COLO668 (cell line): Measurements from ENCODE around the gene FGGY.
"Not testable (repeated sequence)": the region's sequence is repeated elsewhere in the genome, so short reads cannot be mapped to it uniquely, and the experiment has no call there.

ENCODE experiments used
- DNase-seq: peaks from one replicate; lab custom pipeline; 2025; ENCODE audit not compliant: unreplicated experiment; lab: John Stamatoyannopoulos, UW

The FGGY gene

GRCh38 chr1:59609245-59609644 lies 312.4 kb downstream of the FGGY start:
- no peak for DNase-seq

DNA sequence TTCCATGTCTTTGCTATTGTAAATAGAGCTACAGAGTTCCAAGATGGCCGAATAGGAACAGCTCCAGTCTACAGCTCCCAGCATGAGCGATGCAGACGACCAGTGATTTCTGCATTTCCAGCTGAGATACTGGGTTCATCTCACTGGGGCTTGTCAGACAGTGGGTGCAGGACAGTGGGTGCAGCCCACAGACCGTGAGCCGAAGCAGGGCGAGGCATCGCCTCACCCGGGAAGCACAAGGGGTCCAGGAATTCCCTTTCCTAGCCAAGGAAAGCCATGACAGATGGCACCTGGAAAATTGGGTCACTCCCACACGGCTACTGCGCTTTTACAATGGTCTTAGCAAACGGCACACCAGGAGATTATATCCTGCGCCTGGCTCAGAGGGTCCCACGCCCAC lies 313.6 kb downstream of the FGGY start:
- not testable (repeated sequence) for DNase-seq

DNA sequence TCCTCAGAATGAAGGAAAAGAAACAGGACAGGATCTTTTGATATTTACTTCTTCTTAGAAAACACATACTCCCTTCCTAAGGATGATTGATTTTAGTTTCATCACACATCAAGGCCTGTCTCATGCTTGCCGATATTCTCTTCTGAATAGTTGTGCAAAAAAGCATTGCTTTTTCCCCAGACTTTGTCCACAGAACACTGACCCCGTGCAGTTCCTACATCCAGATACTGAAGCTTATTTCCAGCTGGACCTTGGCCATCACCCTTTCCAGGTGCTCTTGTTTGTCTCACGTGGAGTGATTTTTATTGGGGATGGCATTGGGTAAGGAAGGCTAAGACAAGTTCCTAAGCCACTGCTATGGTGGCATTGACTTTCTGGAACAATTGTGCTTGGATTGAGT lies 320.5 kb downstream of the FGGY start:
- no peak for DNase-seq

DNA sequence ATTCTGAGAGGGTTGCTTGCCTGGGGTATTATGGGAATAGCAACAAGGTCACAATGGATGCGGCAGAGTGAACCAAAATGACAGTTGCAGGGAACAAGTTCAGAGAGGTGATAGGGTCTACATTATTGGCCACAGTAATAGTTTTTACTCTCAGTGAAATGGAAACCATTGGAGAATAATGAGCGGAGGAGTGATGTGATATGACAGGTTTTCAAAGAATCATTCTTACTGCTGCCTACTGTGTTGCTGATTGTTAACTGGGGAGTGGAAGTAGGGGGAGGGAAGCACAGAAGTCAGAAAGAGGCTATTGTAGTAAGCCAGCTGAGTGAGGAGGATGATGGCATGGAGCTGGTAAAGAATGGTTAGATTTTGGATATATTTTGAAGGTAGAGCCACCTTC lies 322.7 kb downstream of the FGGY start:
- no peak for DNase-seq

- DNase-seq: no peak
Observed at GRCh38 chr1:59625384-59625783, 328.5 kb downstream of the FGGY start.

- no peak for DNase-seq
Observed at GRCh38 chr1:59631561-59632255, 334.8 kb downstream of the FGGY start.

DNA sequence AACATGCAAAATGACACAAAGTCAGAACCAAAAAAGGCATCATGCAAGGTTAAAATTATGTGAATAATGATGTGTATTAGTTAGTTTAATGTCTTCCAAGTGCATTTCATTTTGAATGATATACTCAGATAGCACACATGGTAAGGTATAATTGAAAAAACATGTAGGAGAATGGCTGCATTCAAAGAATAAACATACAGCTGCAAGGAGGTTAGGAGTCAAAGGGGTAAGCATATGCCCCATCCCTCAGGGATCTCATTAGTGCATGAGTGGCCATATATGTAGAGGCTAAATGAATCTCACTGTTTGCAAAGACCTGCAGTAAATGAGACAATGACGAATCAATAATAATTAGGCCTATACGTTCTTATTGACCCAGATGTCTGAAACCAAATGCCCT lies 338.2 kb downstream of the FGGY start:
- no peak for DNase-seq

DNA sequence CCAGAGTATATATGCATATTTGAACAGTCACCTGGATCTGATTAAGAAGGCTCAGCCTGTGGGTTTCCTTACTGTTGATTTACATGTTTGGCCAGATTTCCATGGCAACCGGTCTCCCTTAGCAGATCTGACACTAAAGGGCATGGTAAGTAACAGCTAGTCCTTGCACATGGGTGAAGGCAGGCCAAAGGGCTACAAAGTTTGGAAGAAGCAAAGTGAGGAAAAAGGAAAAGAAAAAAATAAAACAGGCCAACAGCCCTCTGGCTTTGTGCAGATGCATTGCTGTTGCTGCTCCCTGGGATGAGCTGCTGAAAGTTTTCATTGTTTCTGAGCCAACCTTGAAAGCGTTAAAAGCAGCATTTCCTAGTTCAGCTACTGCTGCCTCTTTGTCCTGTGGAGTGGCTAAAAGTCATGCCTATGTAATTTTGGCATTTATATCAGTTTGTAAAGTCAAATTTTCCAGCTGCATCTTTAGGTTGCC lies 341.4 kb downstream of the FGGY start:
- no peak for DNase-seq

GRCh38 chr1:59639266-59639665 lies 342.4 kb downstream of the FGGY start:
- no peak for DNase-seq

GRCh38 chr1:59640851-59641250 lies 344.0 kb downstream of the FGGY start:
- no peak for DNase-seq

DNA sequence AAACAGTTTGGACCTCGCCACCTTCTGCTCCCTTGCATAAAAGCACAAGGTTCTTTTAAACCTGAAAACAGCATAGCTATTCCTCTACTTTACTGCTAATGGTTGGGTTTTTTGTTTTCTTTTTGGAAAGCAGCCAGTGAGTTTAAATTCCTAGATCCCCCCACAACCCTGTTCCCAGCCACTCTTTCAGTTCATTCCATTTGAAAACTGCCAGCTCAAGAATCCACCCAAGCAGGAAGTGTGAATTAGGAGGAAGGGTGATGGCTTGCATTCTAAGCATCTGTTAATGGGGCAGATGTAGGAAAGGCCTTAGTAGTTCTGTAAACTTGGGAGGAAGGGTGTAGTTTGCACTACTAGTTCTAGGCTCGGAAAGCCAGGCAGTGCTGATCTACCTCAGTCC lies 344.9 kb downstream of the FGGY start:
- DNase-seq: no peak

- DNase-seq: no peak
Observed at GRCh38 chr1:59643526-59643925, 346.6 kb downstream of the FGGY start.

DNA sequence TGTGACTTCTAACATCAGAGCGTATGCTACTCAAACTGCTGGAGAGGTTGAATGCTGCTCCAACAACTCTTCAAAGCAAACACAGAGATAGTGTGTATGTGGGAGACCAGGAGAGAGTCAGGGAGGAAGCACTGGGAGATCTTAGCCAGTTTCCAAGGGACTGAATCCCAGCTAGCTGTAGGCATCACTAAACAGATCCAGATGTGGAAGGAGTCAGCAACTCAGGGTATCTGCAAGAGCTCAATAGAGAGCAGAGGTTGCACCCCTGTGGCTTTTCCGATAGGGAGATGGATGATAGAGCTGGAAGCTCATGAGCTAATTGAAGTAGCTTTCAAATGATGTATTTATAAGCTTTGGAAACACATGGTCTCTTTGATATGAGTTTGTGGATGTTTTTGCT lies 349.0 kb downstream of the FGGY start:
- DNase-seq: no peak

DNA sequence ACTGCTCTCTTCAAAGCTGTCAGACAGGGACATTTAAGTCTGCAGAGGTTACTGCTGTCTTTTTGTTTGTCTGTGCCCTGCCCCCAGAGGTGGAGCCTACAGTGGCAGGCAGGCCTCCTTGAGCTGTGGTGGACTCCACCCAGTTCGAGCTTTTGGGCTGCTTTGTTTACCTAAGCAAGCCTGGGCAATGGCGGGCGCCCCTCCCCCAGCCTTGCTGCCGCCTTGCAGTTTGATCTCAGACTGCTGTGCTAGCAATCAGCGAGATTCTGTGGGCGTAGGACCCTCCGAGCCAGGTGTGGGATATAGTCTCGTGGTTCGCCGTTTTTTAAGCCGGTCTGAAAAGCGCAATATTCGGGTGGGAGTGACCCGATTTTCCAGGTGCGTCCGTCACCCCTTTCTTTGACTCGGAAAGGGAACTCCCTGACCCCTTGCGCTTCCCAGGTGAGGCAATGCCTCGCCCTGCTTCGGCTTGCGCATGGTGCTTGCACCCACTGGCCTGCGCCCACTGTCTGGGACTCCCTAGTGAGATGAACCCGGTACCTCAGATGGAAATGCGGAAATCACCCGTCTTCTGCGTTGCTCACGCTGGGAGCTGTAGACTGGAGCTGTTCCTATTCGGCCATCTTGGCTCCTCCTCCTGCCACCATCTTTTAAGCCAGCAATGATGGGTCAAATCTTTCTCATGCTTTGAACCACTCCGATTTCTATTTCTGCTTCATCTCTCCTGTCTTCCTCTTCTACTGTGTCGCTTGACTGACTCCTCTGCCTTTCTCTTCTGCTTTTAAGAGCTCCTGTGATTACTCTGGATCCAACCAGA lies 356.5 kb downstream of the FGGY start:
- not testable (repeated sequence) for DNase-seq

DNA sequence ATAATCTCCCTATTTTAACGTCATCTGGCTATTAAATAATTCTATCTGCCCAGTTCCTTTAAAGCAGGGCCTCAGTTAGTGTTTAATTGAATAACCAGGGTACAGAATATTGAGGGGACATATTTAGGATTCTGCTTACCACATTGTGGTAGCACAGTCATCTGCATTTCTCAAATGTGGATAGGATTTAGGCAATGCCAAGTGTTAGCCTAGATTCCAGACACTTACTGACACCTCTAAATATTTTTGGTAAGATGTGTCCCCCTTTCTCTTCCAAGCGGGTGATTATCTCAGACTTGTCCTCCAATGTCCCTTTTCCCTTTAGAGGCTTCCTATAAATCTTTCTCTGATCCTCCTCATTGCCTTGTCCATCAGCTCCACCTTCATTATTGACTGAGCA lies 357.1 kb downstream of the FGGY start:
- no peak for DNase-seq

GRCh38 chr1:59657873-59658465 lies 361.1 kb downstream of the FGGY start:
- no peak for DNase-seq

- DNase-seq: no peak
Observed at GRCh38 chr1:59664166-59664565, 367.3 kb downstream of the FGGY start.

GRCh38 chr1:59666106-59666505 lies 369.2 kb downstream of the FGGY start:
- DNase-seq: no peak

- no peak for DNase-seq
Observed at GRCh38 chr1:59667020-59667419, 370.1 kb downstream of the FGGY start.

DNA sequence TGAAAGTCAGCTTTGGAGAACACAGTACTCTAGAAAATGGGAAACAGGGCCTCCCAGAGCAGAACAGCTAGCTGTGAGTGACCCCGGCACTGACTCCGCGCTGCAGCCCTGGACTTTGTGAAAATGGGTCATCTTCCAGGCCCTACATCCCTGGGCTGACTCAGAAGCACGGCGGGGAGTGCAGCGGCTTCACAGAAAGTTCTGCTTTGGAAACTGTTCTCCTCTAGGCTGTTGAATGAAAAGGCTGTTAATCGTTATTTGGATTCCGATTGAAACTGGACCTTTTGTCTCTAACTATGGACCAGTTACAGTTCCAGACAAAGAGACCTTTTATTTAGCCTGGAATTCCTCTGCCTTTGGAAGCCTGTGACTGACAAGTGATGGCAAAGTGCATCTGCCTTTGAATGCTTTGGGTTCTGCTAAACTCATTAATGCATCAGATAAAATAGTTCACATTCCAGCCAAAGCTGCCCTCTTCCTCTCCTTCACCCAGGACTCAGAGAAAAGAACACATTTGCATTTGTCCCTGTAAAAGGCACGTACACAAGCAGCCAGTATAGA lies 372.9 kb downstream of the FGGY start:
- DNase-seq: no peak

GRCh38 chr1:59670662-59671061 lies 373.8 kb downstream of the FGGY start:
- DNase-seq: no peak
